ENCODE measurements around the gene CLEC18A. TPM values are rescaled to one million over a fixed set of nuclear protein-coding genes. Genes with fewer than 3 reads are reported as not detected.

CLEC18A gene
- total RNA-seq, 4 donors from 2014 or later = 0.83 to 9.9 (median 4.9) TPM

GRCh38 chr16:69931631-69932030 lies 19.5 kb upstream of the CLEC18A start:
- Histone ChIP-seq H3K4me3 (no peak overlapping the region), H3K9me3 (no peaks in the 10 kb centered on the region), H3K27ac (no peak overlapping the region), H3K27me3 (no peaks in the 10 kb centered on the region), H3K36me3 (peaks cover 0 to 66% (median 0%) of the 10 kb centered on the region in 3 donors), H3K4me1 (no peaks in the 10 kb centered on the region)
- TF ChIP-seq CTCF (IDR thresholded peaks at IDR 0.05) (no peak), POLR2A (IDR thresholded peaks at IDR 0.05) (no peak)
- no peak for DNase-seq

GRCh38 chr16:69932228-69932627 lies 18.9 kb upstream of the CLEC18A start:
- Histone ChIP-seq H3K9me3 (no peaks in the 10 kb centered on the region), H3K36me3 (peaks cover 0 to 72% (median 0%) of the 10 kb centered on the region in 3 donors), H3K4me3 (no peak overlapping the region), H3K4me1 (no peaks in the 10 kb centered on the region), H3K27ac (no peak overlapping the region), H3K27me3 (no peaks in the 10 kb centered on the region)
- TF ChIP-seq CTCF (IDR thresholded peaks at IDR 0.05) = no peak
- TF ChIP-seq POLR2A (IDR thresholded peaks at IDR 0.05) = no peak
- DNase-seq = no peak

- peak in 1 of 3 donors; percentile 9 for DNase-seq
- peaks cover 0 to 78% (median 0%) of the 10 kb centered on the region in 3 donors for H3K36me3 ChIP-seq
- TF ChIP-seq POLR2A (IDR thresholded peaks at IDR 0.05) = no peak
- no peak for TF ChIP-seq CTCF (IDR thresholded peaks at IDR 0.05)
- no peaks in the 10 kb centered on the region for H3K4me1 ChIP-seq
- H3K9me3 ChIP-seq = no peaks in the 10 kb centered on the region
- H3K27ac ChIP-seq = no peak overlapping the region
- no peaks in the 10 kb centered on the region for H3K27me3 ChIP-seq
- no peak overlapping the region for H3K4me3 ChIP-seq
Observed at GRCh38 chr16:69932691-69933392, 18.3 kb upstream of the CLEC18A start.

GRCh38 chr16:69934044-69934443 lies 17.1 kb upstream of the CLEC18A start:
- peaks cover 0 to 90% (median 0%) of the 10 kb centered on the region in 3 donors for H3K36me3 ChIP-seq
- H3K4me1 ChIP-seq = no peaks in the 10 kb centered on the region
- H3K9me3 ChIP-seq = no peaks in the 10 kb centered on the region
- H3K27ac ChIP-seq = no peak overlapping the region
- H3K4me3 ChIP-seq = no peak overlapping the region
- no peaks in the 10 kb centered on the region for H3K27me3 ChIP-seq
- DNase-seq = peak in 1 of 3 donors; percentile 5
- no peak for TF ChIP-seq CTCF (IDR thresholded peaks at IDR 0.05)
- no peak for TF ChIP-seq POLR2A (IDR thresholded peaks at IDR 0.05)

GRCh38 chr16:69934751-69935150 lies 16.4 kb upstream of the CLEC18A start:
- H3K36me3 ChIP-seq = peaks cover 0 to 94% (median 0%) of the 10 kb centered on the region in 3 donors
- H3K27me3 ChIP-seq = no peaks in the 10 kb centered on the region
- H3K9me3 ChIP-seq = no peaks in the 10 kb centered on the region
- H3K4me1 ChIP-seq = no peaks in the 10 kb centered on the region
- no peak overlapping the region for H3K4me3 ChIP-seq
- peak in 1 of 3 donors; percentile 9 for DNase-seq
- TF ChIP-seq CTCF (IDR thresholded peaks at IDR 0.05) = no peak
- no peak for TF ChIP-seq POLR2A (IDR thresholded peaks at IDR 0.05)
- no peak overlapping the region for H3K27ac ChIP-seq
